OCI-LY1 (cell line): Measurements from ENCODE around the gene KRT3.

ENCODE experiments used
- CTCF ChIP-seq: fragments of 200-600 bp; sonication (generic), shearing (Covaris generic); IDR thresholded peaks from 2 replicates; pipeline ENCODE4 v1.5.1; 2017; ENCODE audit warnings: mild to moderate bottlenecking, antibody characterized with exemption, low read length, moderate library complexity, mixed read lengths
- EZH2 ChIP-seq: fragments of 200-600 bp; sonication (generic), shearing (Covaris generic); IDR thresholded peaks from 2 replicates; pipeline ENCODE4 v1.8.0; 2017; ENCODE audit warnings: borderline replicate concordance, mixed run types, mild to moderate bottlenecking, antibody characterized with exemption, low read length, moderate library complexity, mixed read lengths

- no peak for TF ChIP-seq CTCF
- no peak for TF ChIP-seq EZH2
These were observed 30.0 kb upstream of the KRT3 start for GRCh38 chr12:52825961-52826360.
